WI38 (cell line): ENCODE data around the gene ADGRG1.

Source experiments
- H3K4me3 ChIP-seq: 2 replicates; pipeline ENCODE4 v1.5.1; 2011; ENCODE audit warnings: low read depth, mild to moderate bottlenecking, control low read depth, low read length
- TF ChIP-seq, protein P1 (sequence below): IDR thresholded peaks from 2 replicates; pipeline ENCODE4 v1.5.1; 2012; ENCODE audit warnings: low read depth, mild to moderate bottlenecking, control low read depth, low read length

Gene ADGRG1

GRCh38 chr16:57696240-57696639 lies 67.8 kb downstream of the ADGRG1 start:
- H3K4me3 ChIP-seq = no peak overlapping the region
- TF ChIP-seq, protein P1, sequence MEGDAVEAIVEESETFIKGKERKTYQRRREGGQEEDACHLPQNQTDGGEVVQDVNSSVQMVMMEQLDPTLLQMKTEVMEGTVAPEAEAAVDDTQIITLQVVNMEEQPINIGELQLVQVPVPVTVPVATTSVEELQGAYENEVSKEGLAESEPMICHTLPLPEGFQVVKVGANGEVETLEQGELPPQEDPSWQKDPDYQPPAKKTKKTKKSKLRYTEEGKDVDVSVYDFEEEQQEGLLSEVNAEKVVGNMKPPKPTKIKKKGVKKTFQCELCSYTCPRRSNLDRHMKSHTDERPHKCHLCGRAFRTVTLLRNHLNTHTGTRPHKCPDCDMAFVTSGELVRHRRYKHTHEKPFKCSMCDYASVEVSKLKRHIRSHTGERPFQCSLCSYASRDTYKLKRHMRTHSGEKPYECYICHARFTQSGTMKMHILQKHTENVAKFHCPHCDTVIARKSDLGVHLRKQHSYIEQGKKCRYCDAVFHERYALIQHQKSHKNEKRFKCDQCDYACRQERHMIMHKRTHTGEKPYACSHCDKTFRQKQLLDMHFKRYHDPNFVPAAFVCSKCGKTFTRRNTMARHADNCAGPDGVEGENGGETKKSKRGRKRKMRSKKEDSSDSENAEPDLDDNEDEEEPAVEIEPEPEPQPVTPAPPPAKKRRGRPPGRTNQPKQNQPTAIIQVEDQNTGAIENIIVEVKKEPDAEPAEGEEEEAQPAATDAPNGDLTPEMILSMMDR = no peak

GRCh38 chr16:57697896-57698537 lies 69.6 kb downstream of the ADGRG1 start:
- TF ChIP-seq, protein P1 = no peak
- H3K4me3 ChIP-seq = no peak overlapping the region

- TF ChIP-seq, protein P1 = no peak
- H3K4me3 ChIP-seq = no peak overlapping the region
Observed at GRCh38 chr16:57698812-57699405, 70.5 kb downstream of the ADGRG1 start.

GRCh38 chr16:57699481-57699880 lies 71.1 kb downstream of the ADGRG1 start:
- no peak overlapping the region for H3K4me3 ChIP-seq
- TF ChIP-seq, protein P1 = no peak

DNA sequence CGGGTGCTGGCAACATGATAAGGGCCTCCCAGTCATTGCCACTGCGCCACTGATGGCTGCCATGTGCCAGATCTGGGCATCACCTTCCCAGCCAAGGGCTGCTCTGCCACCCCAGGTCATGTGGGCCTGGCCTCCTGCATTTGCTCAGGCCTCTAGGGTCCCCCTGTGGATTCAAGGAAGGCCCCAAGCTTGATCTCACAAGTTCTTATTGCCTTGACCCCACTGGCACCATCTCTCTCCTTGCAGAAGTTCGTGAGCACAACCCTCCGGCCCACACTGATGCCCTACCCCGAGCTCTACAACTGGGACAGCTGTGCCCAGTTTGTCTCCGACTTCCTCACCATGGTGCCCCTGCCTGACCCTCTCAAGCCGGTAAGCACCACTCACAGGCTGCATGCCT lies 71.5 kb downstream of the ADGRG1 start:
- TF ChIP-seq, protein P1 = no peak
- H3K4me3 ChIP-seq = no peak overlapping the region

GRCh38 chr16:57700781-57701551 lies 72.5 kb downstream of the ADGRG1 start:
- no peak overlapping the region for H3K4me3 ChIP-seq
- TF ChIP-seq, protein P1 = no peak
